ENCODE measurements around the gene FREY1.

The FREY1 gene

GRCh38 chr11:45881708-45882368 is 25.2 kb downstream of the FREY1 start:
- TF ChIP-seq CTCF (IDR thresholded peaks at IDR 0.05) = no peak

- TF ChIP-seq CTCF (IDR thresholded peaks at IDR 0.05) = no peak
These were observed 26.1 kb downstream of the FREY1 start for GRCh38 chr11:45880772-45881570.

- TF ChIP-seq CTCF (IDR thresholded peaks at IDR 0.05) = no peak
These were observed 27.0 kb downstream of the FREY1 start for GRCh38 chr11:45879803-45880686.

GRCh38 chr11:45877845-45878244 is 29.2 kb downstream of the FREY1 start:
- TF ChIP-seq CTCF (IDR thresholded peaks at IDR 0.05) = no peak

GRCh38 chr11:45877221-45877620 is 29.9 kb downstream of the FREY1 start:
- TF ChIP-seq CTCF (IDR thresholded peaks at IDR 0.05) = no peak

GRCh38 chr11:45876401-45876800 is 30.7 kb downstream of the FREY1 start:
- no peak for TF ChIP-seq CTCF (IDR thresholded peaks at IDR 0.05)

GRCh38 chr11:45872651-45873356 is 34.3 kb downstream of the FREY1 start:
- peak; percentile 69 for TF ChIP-seq CTCF (IDR thresholded peaks at IDR 0.05)

Data from LNCAP (cell line).